Loucy (cell line): ENCODE data around the gene ST6GAL1.

Experiments used
- CTCF ChIP-seq: fragments of 200-600 bp; sonication (generic); conservative IDR thresholded peaks from 2 replicates; pipeline ENCODE4 v1.5.1; 2014; ENCODE audit warnings: mild to moderate bottlenecking, antibody characterized with exemption, low read length
- EZH2phosphoT487 ChIP-seq: fragments of 200-600 bp; IDR thresholded peaks from 2 replicates; pipeline ENCODE4 v1.6.1; 2018; ENCODE audit warnings: antibody characterized with exemption, mild to moderate bottlenecking, moderate library complexity, borderline replicate concordance

GRCh38 chr3:186980989-186981388, 50.7 kb downstream of the ST6GAL1 start:
- TF ChIP-seq CTCF (no peak), EZH2phosphoT487 (no peak)
